DMS153 treated with DMSO at 0.1 percent for 48 hours (cell line): ENCODE data around the gene PAFAH2.

ENCODE experiments used
- DNase-seq: peaks from one replicate; lab custom pipeline; 2025; ENCODE audit not compliant: unreplicated experiment; lab: John Stamatoyannopoulos, UW

Gene PAFAH2

DNA sequence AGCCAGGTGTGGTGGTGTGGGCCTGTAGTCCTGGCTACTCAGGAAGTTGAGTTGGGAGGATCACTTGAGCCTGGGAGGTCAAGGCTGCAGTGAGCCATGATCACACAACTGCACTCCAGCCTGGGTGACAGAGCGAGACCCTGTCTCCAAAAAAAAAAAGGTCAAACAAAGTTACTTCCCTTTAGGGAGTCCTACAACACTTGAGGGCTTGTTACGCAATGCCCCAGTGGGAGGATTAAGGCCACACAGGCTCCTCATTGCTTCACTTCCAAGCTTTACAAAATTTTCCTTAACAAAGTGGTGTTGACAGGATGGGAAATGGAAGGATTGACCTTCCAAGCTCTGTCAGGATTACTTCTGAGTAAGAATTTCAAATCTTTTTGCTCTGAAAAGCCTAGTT lies 17.5 kb upstream of the PAFAH2 start:
- DNase-seq: no peak

DNA sequence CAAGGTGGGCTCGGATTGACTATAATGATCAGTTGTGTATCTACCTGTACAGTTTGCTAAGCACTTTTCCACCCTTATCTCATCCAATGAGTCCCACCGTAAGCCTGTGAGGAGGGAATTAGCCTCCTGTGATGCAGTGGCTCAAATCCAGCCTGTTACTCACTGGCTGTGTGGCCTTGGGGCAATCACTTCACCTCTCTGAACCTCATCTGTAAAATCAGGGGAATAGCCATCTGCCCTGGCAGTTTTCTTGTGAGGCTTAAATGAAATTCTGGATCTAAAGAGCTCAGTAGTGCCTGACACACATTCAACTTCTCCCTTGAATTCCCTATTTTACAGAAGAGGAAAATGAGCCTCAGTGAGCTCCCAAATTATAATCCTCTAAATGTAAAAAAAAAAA lies 16.3 kb upstream of the PAFAH2 start:
- DNase-seq: no peak

DNA sequence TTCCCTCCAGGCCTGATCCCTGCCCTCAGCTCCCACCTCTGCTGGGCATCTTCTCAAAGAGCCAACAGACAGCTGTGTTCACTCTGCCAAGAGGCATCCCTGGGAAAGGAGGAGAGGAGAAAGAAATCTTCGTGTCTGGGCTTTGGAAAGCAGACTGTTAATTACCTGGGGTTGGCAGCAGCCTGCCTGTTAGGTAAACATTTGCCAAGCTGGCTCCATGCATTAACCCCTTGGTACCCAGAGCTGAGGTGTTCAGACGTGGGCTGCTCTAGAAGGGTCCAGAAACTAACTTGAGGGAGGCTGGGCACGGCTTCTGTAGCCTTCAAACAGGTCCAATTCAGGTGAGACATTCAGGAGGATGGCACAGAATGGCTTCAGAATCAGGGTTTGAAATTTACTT lies 15.0 kb upstream of the PAFAH2 start:
- no peak for DNase-seq

DNA sequence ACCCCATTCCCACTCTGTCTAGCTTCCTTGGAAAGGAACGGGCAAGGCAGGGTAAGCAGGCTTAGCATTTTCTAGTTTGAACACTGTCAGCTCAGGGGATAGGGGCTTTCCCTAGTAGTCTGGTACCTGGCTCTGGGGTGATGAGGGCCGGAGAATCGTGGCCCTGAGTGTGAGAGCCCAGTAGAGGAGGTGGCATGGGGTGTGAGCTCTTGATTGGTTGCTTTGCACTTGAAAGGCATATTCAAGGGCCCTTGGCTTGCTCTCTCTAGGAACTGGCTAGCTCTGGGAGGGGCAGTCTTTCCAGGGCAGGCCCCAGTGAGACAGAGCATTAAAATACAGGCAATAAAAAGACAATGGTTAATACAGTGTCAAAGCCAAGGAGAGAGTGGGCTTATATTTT lies 13.0 kb upstream of the PAFAH2 start:
- DNase-seq: no peak

DNA sequence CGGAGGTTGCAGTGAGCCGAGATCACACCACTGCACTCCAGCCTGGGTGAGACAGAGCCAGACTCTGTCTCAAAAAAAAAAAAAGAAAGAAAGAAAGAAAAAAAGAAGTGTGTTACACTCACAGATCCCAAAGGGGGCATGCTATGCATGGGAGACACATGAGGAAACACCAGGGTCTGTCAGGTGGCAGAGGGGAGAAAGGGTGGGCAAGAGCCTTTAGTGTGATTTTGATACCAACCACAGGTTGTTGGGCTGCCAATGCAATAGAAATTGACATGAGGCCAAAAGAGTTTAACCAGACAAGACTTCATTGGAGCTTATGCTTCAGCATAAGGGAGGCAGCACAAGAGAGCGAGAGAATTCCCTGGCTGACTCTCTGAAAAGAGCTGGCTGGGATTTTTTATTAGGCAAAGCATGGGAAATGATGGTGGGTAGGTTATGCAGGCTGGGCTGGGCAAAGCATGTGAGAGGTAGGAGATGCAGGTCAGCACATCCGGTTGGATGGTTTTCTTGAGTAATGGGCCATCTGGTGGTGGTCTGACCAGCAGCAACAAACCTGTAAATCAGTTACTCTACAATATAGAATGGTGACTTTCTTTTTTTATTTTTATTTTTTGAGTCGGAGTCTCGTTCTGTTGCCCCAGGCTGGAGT lies 12.1 kb upstream of the PAFAH2 start:
- peak; percentile 20 for DNase-seq

DNA sequence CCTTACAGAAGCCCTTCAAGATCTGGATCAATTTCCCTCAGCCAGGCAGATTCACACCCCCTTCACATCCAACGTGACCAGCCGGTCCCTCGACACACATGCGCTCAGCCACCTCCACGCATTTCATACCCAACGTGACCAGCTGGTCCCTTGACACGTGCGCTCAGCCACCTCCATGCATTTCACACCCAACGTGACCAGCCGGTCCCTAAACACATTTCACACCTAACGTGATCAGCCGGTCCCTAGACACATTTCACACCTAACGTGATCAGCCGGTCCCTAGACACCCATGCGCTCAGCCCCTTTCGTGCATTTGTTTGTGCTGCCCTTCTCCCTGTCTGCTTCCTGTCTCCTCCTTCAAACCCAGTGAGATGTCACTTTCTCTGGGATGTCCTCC lies 8.8 kb upstream of the PAFAH2 start:
- no peak for DNase-seq

DNA sequence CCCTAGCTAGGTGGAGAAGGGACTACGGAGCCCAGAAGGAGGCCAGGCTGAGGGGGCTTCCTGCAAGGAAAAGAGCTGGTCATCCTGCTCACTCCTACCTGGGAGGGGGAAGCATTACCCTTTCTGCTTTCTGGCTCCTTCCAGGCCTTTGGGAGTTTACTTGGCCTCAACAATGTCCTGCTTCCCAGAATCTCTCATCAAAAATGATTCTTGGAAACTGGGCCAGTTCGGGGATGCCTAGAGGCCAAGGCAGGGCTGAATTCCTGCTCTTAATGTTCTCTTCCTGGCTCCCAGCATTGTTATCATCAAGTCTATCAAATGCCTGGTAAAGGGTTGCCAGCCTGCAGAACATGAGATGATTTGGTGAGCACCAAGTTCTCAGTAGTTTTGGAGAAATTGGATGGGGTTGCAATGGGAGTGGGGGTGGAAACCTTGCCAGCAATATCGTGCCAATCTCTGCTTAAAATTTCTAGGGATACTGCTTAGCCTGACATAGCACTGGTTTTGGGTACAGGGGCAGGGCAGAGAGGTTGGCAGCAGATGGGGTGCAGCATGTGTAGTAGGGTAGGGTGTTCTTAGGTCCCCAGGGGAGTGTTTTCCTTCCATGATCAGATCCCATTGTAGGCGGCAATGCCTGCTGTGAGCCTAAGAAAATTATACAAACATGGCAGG lies 7.7 kb upstream of the PAFAH2 start:
- no peak for DNase-seq

DNA sequence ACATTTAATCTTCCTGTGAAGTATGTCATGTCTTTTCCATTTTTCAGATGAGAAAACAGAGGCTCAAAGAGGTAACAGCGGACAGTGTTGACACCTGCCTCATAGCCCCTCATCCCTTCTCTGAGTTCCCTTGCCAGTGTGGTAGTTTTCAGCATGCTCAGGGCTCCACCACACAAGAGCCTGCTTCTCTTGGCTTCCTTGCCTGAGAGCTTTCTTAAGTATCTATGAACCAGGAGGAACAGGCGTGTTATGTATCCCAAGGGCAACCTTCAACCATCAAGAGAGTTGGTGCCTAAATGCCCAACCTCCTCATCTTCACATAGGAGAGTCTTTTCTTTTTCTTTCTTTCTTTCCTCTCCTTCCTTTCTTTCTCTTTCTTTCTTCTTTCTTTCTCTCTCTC lies 5.9 kb upstream of the PAFAH2 start:
- DNase-seq: no peak

DNA sequence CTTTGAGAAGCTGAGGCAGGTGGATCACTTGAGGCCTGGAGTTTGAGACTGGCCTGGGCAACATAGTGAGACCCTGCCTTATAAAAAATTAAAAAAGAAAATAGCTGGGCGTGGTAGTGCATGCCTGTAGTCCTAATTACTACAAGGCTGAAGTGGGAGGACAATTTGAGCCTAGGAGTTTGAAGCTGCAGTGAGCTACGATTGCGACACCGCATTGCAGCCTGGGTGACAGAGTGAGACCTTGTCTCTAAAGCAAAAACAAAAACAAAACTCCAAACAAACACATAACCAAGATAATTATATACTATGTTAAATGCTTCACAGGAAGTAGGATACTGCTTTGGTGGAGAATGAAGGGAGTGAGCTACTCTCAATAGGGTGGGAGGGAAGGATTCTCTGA lies 5.4 kb upstream of the PAFAH2 start:
- no peak for DNase-seq

DNA sequence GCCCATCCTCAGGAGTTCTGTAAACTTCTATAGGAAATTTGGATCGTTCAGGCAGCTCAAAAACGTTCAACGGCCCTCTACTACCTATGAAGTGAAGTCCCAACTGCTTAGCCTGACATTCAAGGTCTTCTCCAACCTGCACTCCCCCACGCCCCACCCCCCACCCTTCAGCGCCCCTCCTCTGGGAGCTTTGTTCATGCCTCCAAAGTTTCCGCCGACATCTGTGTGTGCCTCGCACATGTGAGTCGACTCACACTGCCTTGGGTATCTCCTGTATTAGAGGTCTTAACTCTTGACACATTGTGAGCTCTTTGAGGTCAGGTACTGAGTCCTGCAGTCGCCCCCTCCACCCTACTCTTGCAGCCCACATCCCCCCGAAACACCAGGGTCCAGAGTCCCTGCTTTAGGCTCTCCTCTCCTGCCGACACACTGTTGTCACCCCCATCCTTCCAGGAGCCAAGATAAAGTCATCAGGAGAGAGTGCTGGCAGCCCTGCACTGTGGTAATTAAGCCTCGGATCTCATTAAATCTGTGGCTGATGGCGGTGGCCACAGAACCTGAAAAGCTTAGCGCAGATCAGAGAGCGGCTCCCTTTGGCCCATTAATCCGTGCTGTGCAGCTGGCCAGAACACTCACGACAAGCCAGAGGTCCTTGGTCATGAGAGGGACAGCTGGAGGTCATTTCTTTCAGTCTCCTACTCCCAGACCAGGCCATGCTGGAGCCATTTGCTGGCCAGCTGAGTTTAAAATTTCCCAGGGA lies 1.4 kb upstream of the PAFAH2 start:
- DNase-seq: no peak

DNA sequence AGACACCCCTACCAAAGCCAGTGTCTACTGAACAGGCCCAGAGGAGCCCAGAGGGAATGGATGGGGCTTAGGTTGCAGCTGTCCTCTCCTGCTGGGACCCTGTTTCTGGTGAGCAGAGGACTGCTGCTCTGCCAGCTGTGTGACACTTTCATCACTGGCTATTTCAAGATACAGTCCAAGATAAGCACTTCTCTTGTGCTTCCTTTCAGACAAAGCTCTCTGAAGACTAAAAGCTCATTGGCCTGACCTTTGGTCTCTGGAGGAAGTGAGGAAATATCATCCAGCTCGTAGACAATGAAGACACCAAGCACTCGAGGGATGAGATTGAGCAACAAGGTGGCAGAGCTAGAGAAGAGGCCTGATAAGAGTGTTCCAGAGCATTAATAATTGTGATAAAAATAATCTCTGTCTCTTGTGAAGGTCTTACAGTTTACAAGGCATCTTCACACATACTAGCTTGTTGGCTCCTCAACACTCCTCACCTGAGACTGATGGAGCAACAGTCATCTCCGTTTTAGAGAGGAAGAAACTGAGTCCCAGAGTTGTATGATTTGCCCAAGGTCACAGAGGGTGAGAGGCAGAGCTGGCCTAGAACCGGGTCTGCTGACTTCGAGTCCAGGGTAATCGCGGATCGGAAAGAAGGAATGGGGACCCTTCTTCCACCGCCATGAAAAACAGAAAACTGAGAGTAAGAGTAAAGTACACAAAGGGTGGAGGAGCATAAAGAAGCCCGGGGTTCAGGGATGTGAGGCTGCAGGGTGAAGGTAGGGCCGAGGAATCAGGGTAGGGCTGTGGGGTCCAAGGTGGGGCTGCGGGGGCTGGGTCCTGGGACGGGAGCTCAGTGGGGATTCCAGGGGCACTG lies 666 bp downstream of the PAFAH2 start:
- DNase-seq: peak; percentile 19

DNA sequence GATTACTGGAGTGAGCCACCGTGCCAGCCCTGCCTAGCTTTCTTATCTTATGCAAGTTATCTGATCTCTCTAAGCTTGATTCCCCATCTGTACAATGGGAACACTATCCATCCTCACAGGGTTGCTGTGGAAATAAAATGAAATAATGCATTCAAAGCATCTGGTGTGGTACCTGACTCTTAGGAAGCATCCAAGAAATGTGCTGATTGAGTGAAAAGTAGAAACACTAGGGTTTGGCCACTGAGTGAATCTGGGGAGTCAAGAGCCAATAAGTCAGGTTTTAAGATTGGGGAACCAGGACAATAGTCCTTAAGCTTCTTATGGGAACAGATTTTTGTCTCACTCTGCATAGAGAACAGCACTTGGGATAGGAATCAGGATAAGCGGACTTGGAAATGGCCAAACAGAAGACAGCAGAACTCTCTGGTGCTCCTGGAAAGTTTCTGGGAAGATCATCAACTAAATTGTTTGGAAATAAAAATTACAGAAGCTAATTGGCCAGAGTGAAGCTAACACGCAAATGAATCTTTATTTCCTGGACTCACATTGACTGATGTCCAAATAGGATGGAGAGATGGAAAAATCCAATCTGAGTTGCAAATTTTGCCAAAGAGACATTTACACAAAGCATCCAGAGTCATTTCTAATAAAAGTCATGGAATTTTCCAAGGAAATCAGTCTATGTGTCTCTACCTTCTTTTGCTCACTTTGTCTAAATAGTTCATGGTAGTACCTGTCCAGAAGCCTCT lies 3.3 kb downstream of the PAFAH2 start:
- DNase-seq: no peak

DNA sequence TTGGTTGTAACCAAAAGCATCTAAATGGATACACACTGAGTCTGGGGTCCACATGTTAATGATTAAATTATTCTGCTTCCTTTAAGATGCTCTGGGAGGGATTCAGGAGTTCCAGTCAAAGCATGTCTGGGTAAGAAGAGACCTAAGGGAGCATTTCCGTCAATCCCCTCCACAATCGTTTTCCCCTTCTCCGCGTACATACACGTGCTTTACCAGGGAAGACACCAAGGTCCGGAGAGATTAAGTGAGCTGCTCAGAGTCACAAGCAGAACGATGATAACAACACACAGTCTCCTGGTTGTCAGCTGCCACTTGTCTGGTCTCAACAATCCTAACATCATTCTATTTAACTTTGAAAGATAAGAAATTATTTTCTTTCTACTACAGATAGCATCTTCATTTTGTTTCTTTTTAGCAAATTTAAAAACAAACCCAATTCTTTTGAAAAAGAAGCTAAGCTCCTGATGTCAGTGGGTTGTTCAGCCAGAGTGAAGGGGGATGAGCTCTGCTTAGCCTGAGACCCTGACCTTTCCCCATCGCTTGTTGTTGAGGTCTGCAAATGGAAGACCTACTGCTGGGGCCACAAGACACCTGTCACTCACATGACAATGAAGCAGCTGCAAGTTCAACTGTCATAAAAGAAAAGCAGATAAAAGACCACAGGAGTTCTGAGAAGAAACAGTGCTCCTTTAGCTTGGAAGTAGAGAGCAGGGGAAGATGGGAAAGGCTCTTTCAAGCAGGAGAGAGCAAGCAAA lies 4.5 kb downstream of the PAFAH2 start:
- no peak for DNase-seq

DNA sequence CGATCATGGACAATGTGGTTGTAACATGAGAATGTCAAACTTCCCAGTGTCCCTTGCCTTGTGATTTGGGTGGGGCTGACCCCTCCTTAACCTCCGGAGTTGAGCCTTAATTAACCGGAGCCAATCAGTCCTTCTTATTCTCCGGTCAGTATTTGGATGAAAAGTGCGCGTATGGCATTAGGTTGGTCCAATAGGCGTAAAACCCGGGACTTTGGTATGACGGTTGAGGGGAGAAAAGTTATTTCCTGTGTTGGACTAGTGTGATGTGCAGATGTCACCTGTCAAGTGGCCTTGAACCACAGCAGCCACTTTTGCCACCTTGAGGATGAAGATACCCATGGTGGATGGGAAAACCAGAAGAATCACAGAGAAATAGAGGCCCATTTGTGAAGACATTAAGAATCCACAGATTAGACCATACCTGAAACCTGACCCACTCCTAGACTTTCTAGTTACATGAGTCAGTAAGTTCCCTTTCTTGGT lies 5.1 kb downstream of the PAFAH2 start:
- no peak for DNase-seq

DNA sequence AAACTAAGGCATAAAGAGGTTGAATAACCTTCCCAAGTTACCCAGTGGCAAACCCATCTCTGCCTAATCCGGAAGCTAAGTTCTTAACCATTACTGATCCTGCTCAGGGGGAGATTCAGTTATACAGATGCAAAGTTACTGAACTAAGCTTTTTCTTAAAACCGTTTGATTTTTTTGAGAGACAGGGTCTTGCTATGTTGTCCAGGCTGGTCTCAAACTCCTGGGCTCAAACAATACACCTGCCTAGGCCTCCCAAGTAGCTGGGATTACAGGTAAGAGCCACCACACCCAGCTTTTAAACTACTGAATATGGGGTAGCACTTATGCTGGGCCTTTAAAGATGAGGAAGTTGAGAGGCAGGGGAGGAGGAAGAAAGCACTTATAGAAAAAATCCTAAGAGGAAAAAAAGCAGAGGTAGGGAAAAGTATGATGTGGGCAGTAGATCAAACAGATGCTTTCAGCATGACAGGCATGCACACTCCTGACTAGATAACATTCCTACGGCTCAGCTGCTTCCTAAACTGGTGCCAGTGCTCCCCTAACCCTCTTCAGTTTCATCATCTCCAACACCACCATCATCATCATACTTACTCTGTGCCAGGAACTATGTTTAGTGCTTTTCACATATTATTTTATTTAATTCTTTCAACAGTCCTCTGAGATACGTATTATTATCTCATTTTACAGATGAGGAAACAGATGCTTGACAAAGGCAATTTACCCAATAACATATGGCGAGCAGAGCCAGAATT lies 5.8 kb downstream of the PAFAH2 start:
- DNase-seq: no peak

DNA sequence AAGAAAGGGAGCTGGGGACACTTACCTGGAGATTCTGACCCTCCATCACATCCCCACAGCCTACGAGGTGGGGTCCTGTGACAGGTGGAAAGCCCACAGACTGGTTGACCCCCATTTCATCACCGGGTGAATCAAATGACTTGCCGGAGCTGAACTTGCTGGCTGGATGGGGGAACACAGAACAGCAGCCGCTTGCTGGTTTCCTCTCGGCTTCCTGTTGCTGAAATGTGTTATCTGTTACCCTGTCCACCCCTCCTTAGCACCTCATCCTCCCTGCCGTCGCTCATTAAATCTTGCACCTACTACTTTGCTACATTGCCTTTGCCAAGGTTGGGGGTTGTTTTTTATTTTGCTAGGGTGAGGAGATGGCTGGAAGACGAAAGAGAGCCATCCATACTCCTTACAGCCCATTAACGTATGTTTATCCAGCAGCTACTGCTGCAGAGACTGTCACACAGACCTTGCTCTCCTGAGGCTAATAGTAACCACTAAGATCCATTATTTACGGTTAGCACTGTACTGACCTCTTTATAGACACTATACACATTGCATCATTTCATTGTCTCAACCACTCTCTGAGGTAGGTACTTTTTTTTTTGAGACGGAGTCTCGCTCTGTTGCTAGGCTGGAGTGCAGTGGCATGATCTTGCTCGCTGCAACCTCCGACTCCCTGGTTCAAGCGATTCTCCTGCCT lies 7.0 kb downstream of the PAFAH2 start:
- DNase-seq: no peak

DNA sequence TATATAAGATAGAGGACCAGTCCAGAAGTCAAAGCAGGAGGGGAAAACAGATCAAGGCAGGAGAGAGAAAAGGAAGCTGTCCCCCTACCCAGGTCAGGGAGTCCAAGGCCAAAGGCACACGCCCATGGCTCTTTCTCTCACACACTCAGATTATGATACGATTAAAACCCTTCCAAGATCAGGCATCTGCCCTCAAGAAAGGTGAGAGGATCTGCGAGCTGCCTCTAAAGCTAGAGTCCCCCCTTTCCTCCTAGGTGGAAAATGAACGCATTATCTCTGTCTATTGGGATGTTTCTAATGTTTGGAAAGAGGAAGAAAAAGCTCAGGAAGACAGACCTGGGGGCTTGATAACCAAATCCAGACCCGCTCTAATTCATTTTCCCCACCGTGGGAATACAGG lies 7.6 kb downstream of the PAFAH2 start:
- no peak for DNase-seq

DNA sequence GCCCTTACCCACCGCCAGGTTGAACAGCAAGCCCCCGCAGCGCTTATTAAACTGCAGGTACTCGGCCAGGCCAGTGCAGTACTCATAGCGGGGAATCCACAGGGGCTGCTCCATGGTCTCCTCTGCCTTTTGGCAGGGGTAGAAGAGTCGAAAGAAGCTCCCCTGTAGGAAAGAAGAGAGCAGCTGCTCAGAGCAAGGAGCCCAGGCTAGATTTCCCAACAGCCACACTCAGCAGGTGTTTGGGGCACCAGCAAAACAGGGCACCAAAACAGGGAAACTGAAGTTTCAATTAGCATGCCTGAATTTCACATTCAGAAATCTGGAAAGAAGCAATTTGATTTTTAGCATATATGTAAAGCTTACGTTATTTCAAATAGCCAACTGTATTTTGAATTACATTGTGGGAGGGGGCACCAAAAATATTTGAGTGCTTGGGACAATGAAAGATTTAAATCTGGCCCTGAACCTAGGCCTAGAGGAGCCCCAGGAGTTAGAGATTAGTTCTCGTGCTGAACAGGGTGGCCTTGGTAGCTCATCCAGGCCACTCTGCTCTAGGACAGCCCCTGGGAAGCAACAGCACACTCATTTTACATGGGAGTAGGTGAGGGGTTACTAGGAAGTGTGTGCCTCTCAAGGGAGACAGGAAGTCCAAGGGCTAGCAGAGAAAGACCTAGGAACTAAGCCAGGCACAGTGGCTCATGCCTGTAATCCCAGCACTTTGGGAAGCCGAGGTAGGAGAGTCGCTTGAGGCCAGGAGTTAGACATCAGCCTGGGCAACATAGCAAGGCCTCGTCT lies 8.2 kb downstream of the PAFAH2 start:
- no peak for DNase-seq
